HepG2 (cell line): Measurements from ENCODE around the gene TXNIP. TPM values are rescaled to one million over a fixed set of nuclear protein-coding genes. Genes with fewer than 3 reads are reported as not detected.

ENCODE experiments used
- ATAC-seq: fragments of 200-7000 bp; cut with Tn5 transposase; 3 replicates; pipeline ENCODE4 v1.9.1; 2020; ENCODE audit warnings: mild to moderate bottlenecking, moderate library complexity
- BruUV-seq: library from RNA; stranded (reverse); fragments of 400-500 nt; replicated peaks from 2 replicates; lab custom pipeline; 2021; lab: Mats Ljungman, UMichigan
- CTCF ChIA-PET: fragments of 300-600 bp; formaldehyde crosslinking; extraction: SDS; loops from one replicate; lab custom pipeline; 2021; ENCODE audit warnings: low total read pairs, inconsistent platforms, low intra/inter-chr PET ratio; lab: Yijun Ruan, JAX
- POLR2A ChIA-PET: fragments of 350-600 bp; sonication (Branson Sonifier 250); formaldehyde crosslinking; loops from one replicate; lab custom pipeline; 2020; ENCODE audit warnings: antibody characterized with exemption, inconsistent platforms; lab: Yijun Ruan, JAX
- DNase-seq: peaks from one replicate; pipeline ENCODE4 v3.0.0-alpha.2; 2015; ENCODE audit warnings: low spot score
- FAIRE-seq: peaks from 3 replicates; lab custom pipeline; 2011; peaks lifted over from hg19 to GRCh38; lab: Jason Lieb, UNC
- H2AFZ ChIP-seq: one replicate; pipeline ENCODE4 v1.6.1; 2011; ENCODE audit warnings: low read length, inconsistent platforms
- H3K27ac ChIP-seq: fragments of 300-600 bp; 3 replicates; pipeline ENCODE4 v1.8.0; 2011; ENCODE audit warnings: mixed run types, mild to moderate bottlenecking, mixed read lengths, low read length, inconsistent platforms; ENCODE audit not compliant: insufficient read depth; ENCODE audit errors: extremely low read length
- H3K27me3 ChIP-seq, 2 experiments: fragments of 200-600 bp in 1 of 2; 2 replicates in 1 of 2; 3 replicates in 1 of 2; pipeline versions ENCODE4 v1.6.0 to v1.8.0; 2011; ENCODE audit warnings: low read length in 2 of 2, mild to moderate bottlenecking in 2 of 2, moderate library complexity in 2 of 2, inconsistent platforms in 1 of 2; ENCODE audit not compliant: insufficient read depth in 2 of 2, control insufficient read depth in 1 of 2
- H3K36me3 ChIP-seq, 2 experiments: fragments of 200-600 bp in 1 of 2; replicated peaks in 1 of 2; 2 replicates in 1 of 2; 3 replicates in 1 of 2; pipeline versions ENCODE4 v1.5.1 to v1.8.0; 2011; ENCODE audit warnings: low read length in 2 of 2, inconsistent platforms in 1 of 2; ENCODE audit not compliant: insufficient read depth in 2 of 2, control insufficient read depth in 1 of 2
- H3K4me1 ChIP-seq: 2 replicates; pipeline ENCODE4 v1.5.1; 2012; ENCODE audit warnings: low read length, inconsistent platforms; ENCODE audit not compliant: insufficient read depth
- H3K4me2 ChIP-seq: 2 replicates; pipeline ENCODE4 v1.6.0; 2011; ENCODE audit warnings: low read depth, low read length, inconsistent platforms
- H3K4me3 ChIP-seq, 3 experiments: fragments of 200-600 bp in 1 of 3; sonication (generic), shearing (Covaris generic) in 1 of 3; replicated peaks in 1 of 3; 2 replicates each; pipeline ENCODE4 v1.5.1; 2011 to 2016; ENCODE audit warnings: low read length in 3 of 3, inconsistent platforms in 2 of 3, low read depth in 2 of 3, mild to moderate bottlenecking in 2 of 3, control low read depth in 1 of 3, mixed read lengths in 1 of 3; ENCODE audit not compliant: insufficient read depth in 1 of 3
- H3K79me2 ChIP-seq: one replicate; pipeline ENCODE4 v1.6.1; 2011; ENCODE audit warnings: low read length, inconsistent platforms; ENCODE audit not compliant: insufficient read depth
- H3K9ac ChIP-seq: 2 replicates; pipeline ENCODE4 v1.6.0; 2011; ENCODE audit warnings: mild to moderate bottlenecking, low read depth, low read length, inconsistent platforms; ENCODE audit not compliant: insufficient read depth
- H3K9me3 ChIP-seq: 2 replicates; pipeline ENCODE4 v1.5.1; 2012; ENCODE audit warnings: mild to moderate bottlenecking, low read length
- H4K20me1 ChIP-seq: 2 replicates; pipeline ENCODE4 v1.6.0; 2011; ENCODE audit warnings: inconsistent platforms, mild to moderate bottlenecking, low read length, moderate library complexity; ENCODE audit not compliant: insufficient read depth
- CBX1 ChIP-seq: IDR thresholded peaks from one replicate; pipeline ENCODE4 v1.6.1; 2016; ENCODE audit warnings: antibody characterized with exemption, low read depth
- HNRNPK ChIP-seq: fragments of 200-400 bp; formaldehyde crosslinking; IDR thresholded peaks from 2 replicates; pipeline ENCODE4 v1.6.1; 2018; ENCODE audit warnings: low read length, low read depth, moderate library complexity, mild to moderate bottlenecking; ENCODE audit not compliant: poor library complexity, severe bottlenecking
- TMF1 ChIP-seq: sonication (generic); formaldehyde crosslinking; IDR thresholded peaks from 2 replicates; pipeline ENCODE4 v1.8.1; 2022; ENCODE audit warnings: low read depth, missing genetic modification reagents
- ZBTB2 ChIP-seq: sonication (generic); formaldehyde crosslinking; IDR thresholded peaks from 2 replicates; pipeline ENCODE4 v1.8.0; 2022; ENCODE audit warnings: low read depth, missing genetic modification reagents
- WGBS: methylation state at CpG from one replicate; pipeline ENCODE4 v1.1.6; 2017; ENCODE audit warnings: low lambda C conversion rate; 5-methylcytosine and 5-hydroxymethylcytosine counted together
- in situ Hi-C: cut with HindIII; loops from 2 replicates; pipeline ENCODE4 v1.10.0; 2017; ENCODE audit warnings: low pct_unique_long_range_greater_than_20kb; ENCODE audit not compliant: extremely low pct_ligation_motif_present
- intact Hi-C: fragments of 100-400 bp; cut with micrococcal nuclease; formaldehyde crosslinking; loops from one replicate; pipeline ENCODE4 v1.10.0; 2022; ENCODE audit not compliant: unreplicated experiment
- polyA plus RNA-seq, 8 experiments: library from polyadenylated mRNA; depleted of rRNA in 3 of 8; stranded (reverse) in 7 of 8; unstranded in 1 of 8; fragments of >200 nt; fragmentation: Illumina TruSeq in 4 of 8; extraction: Trizol in 4 of 8; gene quantifications; 2 replicates each; pipeline versions ENCODE4 v1.2.1 to v1.2.3, GENCODE V29; 2011 to 2016; ENCODE audit warnings: low read depth in 4 of 8, missing spikeins in 1 of 8, mixed read lengths in 1 of 8; ENCODE audit not compliant: insufficient read depth in 1 of 8
- total RNA-seq, 5 experiments: library from RNA; depleted of rRNA; stranded (reverse); fragments of >200 nt; fragmentation: Illumina TruSeq; extraction: Trizol; gene quantifications; 2 replicates each; pipeline ENCODE4 v1.2.3, GENCODE V29; 2016; ENCODE audit warnings: low read depth in 1 of 5

The TXNIP gene
- total and polyA plus RNA-seq, 2 of the 13 experiments (the other 11 are each of a cell fraction or from before 2014, with no cell fraction given): 24.4 to 237 TPM

- peaks cover 27% of the 10 kb centered on the region for H3K4me1 ChIP-seq
- CTCF ChIA-PET: no interaction called here
- no peaks in the 10 kb centered on the region for H3K36me3 ChIP-seq
- ATAC-seq (no peak), FAIRE-seq (no peak), DNase-seq (no peak)
- no peaks in the 10 kb centered on the region for H3K79me2 ChIP-seq
- POLR2A ChIA-PET: interaction anchor here (1.2 to 2.9 kb wide), 2 partner anchors 10 to 29 kb away, joined by 6 to 15 read pairs; no protein-coding TSS in a partner anchor
- H3K4me3 ChIP-seq: no peak overlapping the region
- in situ Hi-C loops: no loop called here
- H3K27ac ChIP-seq: no peak overlapping the region
- no peaks in the 10 kb centered on the region for H3K9me3 ChIP-seq
- WGBS: 61% methylated on average over 7 of the region's 7 CpGs
- no peak overlapping the region for H2AFZ ChIP-seq
- intact Hi-C loops: no loop called here
- H4K20me1 ChIP-seq: no peaks in the 10 kb centered on the region
- no peak overlapping the region for H3K4me2 ChIP-seq
- BruUV-seq: no TSS peak
- no peaks in the 10 kb centered on the region for H3K27me3 ChIP-seq
- TF ChIP-seq TMF1 (no peak), HNRNPK (peak; percentile 8), ZBTB2 (CRISPR knock-in tag) (no peak), CBX1 (no peak)
- H3K9ac ChIP-seq: no peak overlapping the region
These were observed 26.2 kb upstream of the TXNIP start for GRCh38 chr1:146022403-146023127.
